Epithelial cell of esophagus (primary cell): ENCODE data around the gene SORCS2.

Source experiments
- DNase-seq: peaks from one replicate; pipeline ENCODE4 v3.0.0; 2010; ENCODE audit warnings: low read depth
- H3K4me3 ChIP-seq: 2 replicates; pipeline ENCODE4 v1.5.1; 2011; ENCODE audit warnings: mild to moderate bottlenecking, low read length, control low read depth
- TF ChIP-seq, protein P1 (sequence below): IDR thresholded peaks from 2 replicates; pipeline ENCODE4 v1.5.1; 2011; ENCODE audit warnings: low read depth, mild to moderate bottlenecking, low read length, control low read depth, inconsistent platforms; ENCODE audit not compliant: insufficient read depth; ENCODE audit errors: missing control alignments

Gene SORCS2

DNA sequence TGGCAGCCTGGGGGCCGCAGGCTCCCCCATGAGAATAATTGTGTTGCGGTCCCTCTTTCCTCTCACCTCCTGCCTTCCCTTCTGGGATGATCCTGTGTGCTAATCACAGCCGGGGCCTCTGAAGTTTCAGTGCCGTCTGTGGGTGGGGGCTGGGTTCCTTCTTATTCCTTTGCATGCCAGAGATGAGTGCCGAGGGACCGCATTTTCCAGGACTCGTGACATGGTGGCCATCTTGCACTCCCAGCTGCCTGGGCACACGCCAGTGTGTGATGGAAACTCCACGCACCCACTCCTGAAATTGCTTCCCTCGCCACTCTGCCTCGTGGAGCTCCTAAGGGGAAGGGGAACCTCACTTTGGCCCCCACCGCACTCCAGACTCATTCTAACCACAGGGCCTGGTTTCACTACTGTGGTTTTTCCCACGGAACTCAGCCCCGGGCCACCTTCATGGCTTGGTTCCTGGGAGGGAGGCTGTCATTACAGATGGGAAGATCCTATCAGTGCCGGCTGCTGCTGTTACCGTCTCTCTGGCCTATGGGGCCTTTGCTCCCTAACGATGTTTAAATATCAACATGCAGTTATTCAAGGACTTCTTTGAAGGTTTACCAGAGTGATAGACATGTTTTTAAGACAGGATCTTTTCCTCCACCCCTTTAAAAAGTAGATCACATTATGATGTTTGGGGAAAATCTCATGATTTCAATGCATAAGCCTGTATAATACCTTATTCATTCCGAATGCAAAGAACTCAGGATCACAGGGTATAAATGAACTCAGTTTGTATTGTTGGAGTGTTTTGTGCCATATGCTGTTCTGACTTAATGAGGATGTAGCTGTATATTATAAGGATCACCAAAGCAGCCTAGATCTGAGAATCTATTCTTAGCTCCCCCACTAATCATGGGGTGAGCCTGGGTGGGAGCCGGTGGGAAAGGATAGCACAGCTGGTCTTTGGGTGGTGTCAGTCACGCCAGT, 89.6 kb downstream of the SORCS2 start:
- TF ChIP-seq, protein P1, sequence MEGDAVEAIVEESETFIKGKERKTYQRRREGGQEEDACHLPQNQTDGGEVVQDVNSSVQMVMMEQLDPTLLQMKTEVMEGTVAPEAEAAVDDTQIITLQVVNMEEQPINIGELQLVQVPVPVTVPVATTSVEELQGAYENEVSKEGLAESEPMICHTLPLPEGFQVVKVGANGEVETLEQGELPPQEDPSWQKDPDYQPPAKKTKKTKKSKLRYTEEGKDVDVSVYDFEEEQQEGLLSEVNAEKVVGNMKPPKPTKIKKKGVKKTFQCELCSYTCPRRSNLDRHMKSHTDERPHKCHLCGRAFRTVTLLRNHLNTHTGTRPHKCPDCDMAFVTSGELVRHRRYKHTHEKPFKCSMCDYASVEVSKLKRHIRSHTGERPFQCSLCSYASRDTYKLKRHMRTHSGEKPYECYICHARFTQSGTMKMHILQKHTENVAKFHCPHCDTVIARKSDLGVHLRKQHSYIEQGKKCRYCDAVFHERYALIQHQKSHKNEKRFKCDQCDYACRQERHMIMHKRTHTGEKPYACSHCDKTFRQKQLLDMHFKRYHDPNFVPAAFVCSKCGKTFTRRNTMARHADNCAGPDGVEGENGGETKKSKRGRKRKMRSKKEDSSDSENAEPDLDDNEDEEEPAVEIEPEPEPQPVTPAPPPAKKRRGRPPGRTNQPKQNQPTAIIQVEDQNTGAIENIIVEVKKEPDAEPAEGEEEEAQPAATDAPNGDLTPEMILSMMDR = no peak

GRCh38 chr4:7282786-7283440, 90.6 kb downstream of the SORCS2 start:
- no peak overlapping the region for H3K4me3 ChIP-seq
- TF ChIP-seq, protein P1 = no peak
- DNase-seq = no peak

More for the DNA sequence above, 89.6 kb downstream of the SORCS2 start:
- no peak for DNase-seq
- H3K4me3 ChIP-seq = no peak overlapping the region

GRCh38 chr4:7285244-7286094, 93.1 kb downstream of the SORCS2 start:
- no peak for DNase-seq
- TF ChIP-seq, protein P1 = no peak
- no peak overlapping the region for H3K4me3 ChIP-seq

DNA sequence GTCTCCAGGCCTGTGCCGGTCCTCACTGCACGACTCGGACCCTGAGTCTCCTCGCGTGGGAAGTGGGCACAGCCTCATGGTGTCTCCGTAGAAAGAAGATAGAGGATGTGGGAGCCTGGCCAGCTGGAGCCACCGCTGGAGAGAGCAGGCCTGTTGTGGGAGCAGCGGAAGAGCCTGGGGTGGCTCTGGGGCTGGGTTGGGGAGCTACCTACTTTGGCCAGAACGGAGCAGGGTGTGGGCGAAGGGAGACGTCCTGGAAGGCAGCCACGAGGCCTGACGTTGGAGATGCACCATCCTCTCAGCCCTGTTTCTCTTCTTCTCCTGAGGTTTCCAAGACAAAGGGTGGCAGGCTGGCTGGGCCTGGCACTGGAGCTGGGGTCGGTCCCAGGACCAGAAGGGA, 93.8 kb downstream of the SORCS2 start:
- TF ChIP-seq, protein P1 = no peak
- no peak for DNase-seq
- H3K4me3 ChIP-seq = no peak overlapping the region

GRCh38 chr4:7286798-7287197, 94.5 kb downstream of the SORCS2 start:
- no peak for DNase-seq
- TF ChIP-seq, protein P1 = no peak
- H3K4me3 ChIP-seq = no peak overlapping the region

DNA sequence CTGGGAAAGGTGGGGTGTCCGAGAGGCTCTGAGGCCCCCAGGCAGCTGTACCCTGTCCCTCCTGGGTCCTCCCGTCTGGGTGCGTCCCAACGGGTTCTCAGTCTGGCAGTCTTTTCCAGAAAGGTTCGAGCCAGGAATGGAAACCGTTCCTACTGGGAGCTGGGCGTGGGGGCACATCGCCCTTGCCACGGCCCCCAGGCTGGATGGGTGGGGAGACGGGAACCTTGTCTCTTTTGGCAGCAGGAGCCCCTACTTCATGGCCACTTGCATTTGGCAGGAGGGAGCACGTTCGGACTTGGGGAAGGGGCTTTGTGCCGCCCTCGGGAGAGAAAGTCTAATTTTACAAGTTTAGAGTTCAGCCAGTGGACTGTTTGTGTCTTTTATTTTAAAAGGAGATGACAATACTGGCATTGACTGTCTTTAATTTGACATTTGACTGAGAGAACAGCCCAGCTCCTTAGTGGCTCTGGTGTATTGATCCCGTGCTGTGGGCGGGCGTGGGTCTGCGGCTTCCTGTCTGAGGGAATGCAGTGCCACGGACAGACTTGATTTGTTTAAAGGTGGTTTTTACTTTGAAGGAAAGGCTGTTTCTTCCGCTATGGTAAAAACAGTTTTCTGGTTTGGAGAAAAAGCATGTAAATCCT, 95.1 kb downstream of the SORCS2 start:
- TF ChIP-seq, protein P1 = no peak
- no peak overlapping the region for H3K4me3 ChIP-seq
- no peak for DNase-seq
